ENCODE measurements around the gene GRAP2.

Gene GRAP2

DNA sequence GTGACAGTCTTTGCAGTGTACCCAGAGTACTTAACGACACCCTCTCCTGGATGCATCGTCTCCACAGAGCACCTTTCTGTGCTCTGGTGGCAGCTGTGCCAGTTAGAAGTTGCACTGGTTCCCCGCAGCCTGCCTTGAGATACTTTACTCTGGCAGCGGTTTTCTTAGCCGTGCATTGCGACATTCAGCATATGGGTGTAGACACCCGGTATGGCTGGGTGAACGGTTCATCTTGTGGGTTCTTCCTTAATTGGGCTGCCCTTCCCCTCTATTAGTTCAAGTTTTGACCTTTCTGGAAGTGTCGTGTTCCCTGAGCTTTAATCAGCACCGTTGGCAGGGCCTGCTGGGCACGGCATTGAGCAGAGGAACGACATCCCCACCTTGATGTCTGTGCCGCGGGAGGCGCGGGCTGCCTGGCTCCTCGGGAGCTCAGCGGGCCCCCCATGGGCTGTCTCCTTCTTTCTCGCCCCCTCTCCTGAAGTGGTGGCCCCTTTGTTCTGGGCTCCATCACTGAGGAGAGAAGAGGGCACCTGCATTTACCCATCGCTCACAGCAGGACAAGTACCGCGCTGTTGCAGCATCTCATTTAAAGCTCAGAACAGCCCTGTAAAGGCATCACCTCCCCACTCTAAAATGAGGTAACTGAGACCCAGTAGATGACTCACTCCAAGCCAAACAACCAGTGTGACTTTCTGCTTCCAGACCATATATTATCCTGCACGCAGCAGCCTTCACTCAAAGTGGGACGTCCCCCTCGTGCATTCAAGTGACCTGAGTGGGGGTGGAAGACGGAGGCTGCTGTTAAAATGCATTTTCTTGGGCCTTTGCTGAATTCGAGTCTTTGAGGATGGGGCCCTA lies 107.2 kb downstream of the GRAP2 start:
- Histone ChIP-seq H3K4me3 (ENCODE audit: low read depth, low read length) (no peak overlapping the region), H3K9me3 (ENCODE audit: control insufficient read depth, insufficient read depth, low read depth, low read length) (no peaks in the 10 kb centered on the region), H3K27ac (ENCODE audit: low read depth, low read length) (no peak overlapping the region), H3K27me3 (ENCODE audit: control insufficient read depth, insufficient read depth, low read length) (no peaks in the 10 kb centered on the region), H3K9ac (ENCODE audit: low read length) (no peak overlapping the region), H3K4me1 (ENCODE audit: control insufficient read depth, insufficient read depth, low read length) (peaks cover 38% of the 10 kb centered on the region), H3K36me3 (ENCODE audit: control insufficient read depth, insufficient read depth, low read length) (peaks cover 3% of the 10 kb centered on the region; the same call in 1 of the 2 replicates)

DNA sequence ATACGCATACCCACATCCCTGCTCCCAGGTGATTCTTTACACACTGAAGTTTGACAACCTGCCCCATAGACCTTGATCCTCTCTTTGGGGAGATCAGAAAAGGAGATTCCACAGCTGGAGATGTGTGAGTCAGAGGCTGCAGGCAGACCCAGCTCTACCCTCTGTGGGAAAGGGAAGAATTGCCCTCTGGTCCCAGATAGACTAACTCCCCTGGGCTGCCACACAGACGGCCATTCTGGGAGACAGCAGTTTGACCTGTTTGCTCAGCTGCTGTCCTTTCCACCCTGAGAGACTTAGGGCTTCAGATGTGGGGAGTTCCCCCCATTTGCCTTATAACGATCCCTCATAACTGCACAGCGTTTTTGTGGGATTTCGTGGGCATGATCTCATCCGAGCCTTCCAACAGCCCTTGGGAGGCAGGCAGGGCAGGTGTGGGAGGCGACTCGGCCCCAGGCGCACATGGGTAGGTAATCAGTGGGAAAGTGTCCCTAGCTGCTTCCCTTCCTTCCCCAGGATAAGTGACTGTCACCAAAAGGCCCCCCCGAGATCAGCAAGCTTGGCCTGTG lies 107.9 kb downstream of the GRAP2 start:
- H3K36me3 ChIP-seq (ENCODE audit: control insufficient read depth, insufficient read depth, low read length) = peaks cover 3% of the 10 kb centered on the region; the same call in 1 of the 2 replicates
- no peaks in the 10 kb centered on the region for H3K9me3 ChIP-seq (ENCODE audit: control insufficient read depth, insufficient read depth, low read depth, low read length)
- no peak overlapping the region for H3K27ac ChIP-seq (ENCODE audit: low read depth, low read length)
- peak overlapping the region; percentile 6; the same call in 1 of the 2 replicates for H3K4me3 ChIP-seq (ENCODE audit: low read depth, low read length)
- peak overlapping the region; percentile 39 for H3K9ac ChIP-seq (ENCODE audit: low read length)
- no peaks in the 10 kb centered on the region for H3K27me3 ChIP-seq (ENCODE audit: control insufficient read depth, insufficient read depth, low read length)
- peaks cover 32% of the 10 kb centered on the region for H3K4me1 ChIP-seq (ENCODE audit: control insufficient read depth, insufficient read depth, low read length)

DNA sequence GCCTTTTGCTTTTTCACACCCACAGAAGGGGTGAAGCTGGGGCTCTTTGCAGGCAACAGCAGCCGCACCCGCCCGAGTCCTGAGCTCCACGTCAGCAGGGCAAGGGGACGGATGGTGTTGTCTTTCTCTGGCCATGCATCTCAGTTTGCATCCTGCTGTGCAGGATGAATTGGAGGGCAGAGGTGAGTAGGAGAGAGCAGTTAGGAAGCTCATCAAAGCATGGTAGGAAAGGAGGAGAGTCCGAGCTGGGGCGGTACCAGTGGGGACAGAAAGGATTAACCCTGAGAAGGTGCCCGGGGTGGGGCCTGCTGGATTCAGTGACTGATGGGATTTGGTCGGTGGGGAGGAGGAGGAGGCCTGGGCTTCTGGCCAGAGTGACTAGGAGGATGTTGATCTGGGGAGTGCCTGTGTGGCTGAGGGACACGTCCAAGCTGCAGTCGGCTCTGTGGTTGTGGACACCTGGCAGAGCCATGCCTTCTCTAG lies 108.4 kb downstream of the GRAP2 start:
- Histone ChIP-seq H3K9me3 (ENCODE audit: control insufficient read depth, insufficient read depth, low read depth, low read length) (no peaks in the 10 kb centered on the region), H3K27me3 (ENCODE audit: control insufficient read depth, insufficient read depth, low read length) (no peaks in the 10 kb centered on the region), H3K36me3 (ENCODE audit: control insufficient read depth, insufficient read depth, low read length) (peaks cover 3% of the 10 kb centered on the region; the same call in 1 of the 2 replicates), H3K4me3 (ENCODE audit: low read depth, low read length) (peak overlapping the region; percentile 6; the same call in 1 of the 2 replicates), H3K27ac (ENCODE audit: low read depth, low read length) (no peak overlapping the region), H3K9ac (ENCODE audit: low read length) (peak overlapping the region; percentile 39), H3K4me1 (ENCODE audit: control insufficient read depth, insufficient read depth, low read length) (peaks cover 32% of the 10 kb centered on the region)

DNA sequence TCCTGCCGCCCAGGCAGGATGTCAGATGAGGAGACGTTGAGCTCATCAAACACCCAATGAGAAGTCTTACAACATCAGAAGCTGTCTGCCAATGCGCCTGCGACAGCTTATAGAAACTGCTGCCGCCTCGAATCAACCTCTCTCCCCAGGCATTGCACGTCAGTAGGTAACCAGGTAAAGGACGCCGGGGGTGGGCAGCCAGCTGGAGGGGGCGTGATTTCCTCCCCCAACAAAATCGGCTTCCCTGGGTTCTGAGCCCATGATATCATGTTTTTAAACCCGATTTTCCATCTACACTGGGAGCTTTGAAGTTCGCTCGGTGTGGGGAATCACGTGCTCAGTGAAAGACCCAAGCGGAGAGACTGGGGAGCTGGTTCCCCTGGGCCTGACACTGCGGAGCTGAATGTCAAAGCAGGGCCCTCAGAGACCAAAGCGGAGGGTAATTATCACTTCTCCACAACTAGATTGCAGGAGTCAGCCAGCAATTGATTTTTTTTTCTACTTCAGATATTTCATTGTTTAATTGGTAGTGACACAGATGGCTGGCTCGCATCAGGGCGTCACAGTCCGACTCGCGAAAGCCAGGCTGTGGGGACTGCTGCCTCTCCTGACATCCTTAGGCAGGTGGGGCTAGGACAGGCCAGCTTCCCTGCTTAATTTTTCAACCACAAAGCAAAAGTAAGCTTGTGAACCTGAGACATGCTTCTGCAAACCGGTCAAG lies 109.2 kb downstream of the GRAP2 start:
- H3K27ac ChIP-seq (ENCODE audit: low read depth, low read length) = no peak overlapping the region
- H3K4me1 ChIP-seq (ENCODE audit: control insufficient read depth, insufficient read depth, low read length) = peaks cover 38% of the 10 kb centered on the region
- no peak overlapping the region for H3K9ac ChIP-seq (ENCODE audit: low read length)
- no peak overlapping the region for H3K4me3 ChIP-seq (ENCODE audit: low read depth, low read length)
- no peaks in the 10 kb centered on the region for H3K9me3 ChIP-seq (ENCODE audit: control insufficient read depth, insufficient read depth, low read depth, low read length)
- no peaks in the 10 kb centered on the region for H3K27me3 ChIP-seq (ENCODE audit: control insufficient read depth, insufficient read depth, low read length)
- no peaks in the 10 kb centered on the region for H3K36me3 ChIP-seq (ENCODE audit: control insufficient read depth, insufficient read depth, low read length)

DNA sequence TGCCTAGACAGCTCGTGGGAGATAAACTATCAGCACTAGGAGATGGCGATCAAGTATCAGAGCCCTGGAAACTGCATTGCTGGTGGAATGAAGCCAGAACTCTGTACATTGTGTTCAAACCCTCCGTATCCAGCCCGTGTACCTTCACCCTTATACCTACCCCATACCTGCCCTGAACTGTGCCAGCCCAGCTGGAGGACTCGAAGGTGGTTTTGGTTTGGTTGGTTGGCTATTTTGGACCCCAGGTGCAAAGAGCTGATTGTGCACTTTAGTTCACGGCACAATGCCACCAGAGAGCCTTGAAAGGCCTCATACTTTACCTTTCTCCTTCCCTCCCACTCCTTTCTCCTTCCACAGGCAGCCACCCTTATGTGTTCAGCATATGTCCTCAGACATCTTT lies 109.9 kb downstream of the GRAP2 start:
- H3K4me1 ChIP-seq (ENCODE audit: control insufficient read depth, insufficient read depth, low read length) = peaks cover 36% of the 10 kb centered on the region
- H3K27me3 ChIP-seq (ENCODE audit: control insufficient read depth, insufficient read depth, low read length) = no peaks in the 10 kb centered on the region
- H3K36me3 ChIP-seq (ENCODE audit: control insufficient read depth, insufficient read depth, low read length) = no peaks in the 10 kb centered on the region

DNA sequence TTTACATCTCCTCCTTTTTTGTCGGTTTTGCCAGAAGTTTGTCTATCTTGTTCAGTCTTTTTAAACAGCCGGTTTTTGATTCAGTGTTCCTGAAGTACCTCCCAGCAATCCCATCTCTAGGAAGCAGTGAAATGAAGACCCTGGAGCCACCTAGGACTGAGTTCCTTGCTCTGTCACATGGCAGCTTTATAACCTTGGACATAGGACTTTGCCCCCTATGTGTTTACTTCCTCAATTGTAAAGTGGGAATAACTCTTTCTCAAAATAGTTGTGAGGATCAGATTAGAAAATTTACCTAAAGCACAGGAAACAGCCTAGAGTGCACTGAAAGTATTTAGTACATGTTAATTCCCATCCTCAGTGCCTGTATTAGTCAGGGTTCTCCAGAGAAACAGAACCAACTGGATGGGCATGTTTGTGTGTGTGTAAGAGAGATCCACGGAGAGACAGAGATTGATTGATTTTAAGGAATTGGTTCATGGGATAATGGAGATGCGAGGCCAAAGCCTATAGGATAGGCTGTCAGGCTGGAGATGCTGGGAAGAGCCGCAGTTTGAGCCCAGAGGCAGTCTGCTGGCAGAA lies 113.9 kb downstream of the GRAP2 start:
- no peak overlapping the region for H3K27ac ChIP-seq (ENCODE audit: low read depth, low read length)
- no peak overlapping the region for H3K9ac ChIP-seq (ENCODE audit: low read length)
- H3K9me3 ChIP-seq (ENCODE audit: control insufficient read depth, insufficient read depth, low read depth, low read length) = no peaks in the 10 kb centered on the region

More for the DNA sequence above, 109.9 kb downstream of the GRAP2 start:
- H3K27ac ChIP-seq (ENCODE audit: low read depth, low read length) = no peak overlapping the region
- no peaks in the 10 kb centered on the region for H3K9me3 ChIP-seq (ENCODE audit: control insufficient read depth, insufficient read depth, low read depth, low read length)
- H3K4me3 ChIP-seq (ENCODE audit: low read depth, low read length) = no peak overlapping the region
- no peak overlapping the region for H3K9ac ChIP-seq (ENCODE audit: low read length)

DNA sequence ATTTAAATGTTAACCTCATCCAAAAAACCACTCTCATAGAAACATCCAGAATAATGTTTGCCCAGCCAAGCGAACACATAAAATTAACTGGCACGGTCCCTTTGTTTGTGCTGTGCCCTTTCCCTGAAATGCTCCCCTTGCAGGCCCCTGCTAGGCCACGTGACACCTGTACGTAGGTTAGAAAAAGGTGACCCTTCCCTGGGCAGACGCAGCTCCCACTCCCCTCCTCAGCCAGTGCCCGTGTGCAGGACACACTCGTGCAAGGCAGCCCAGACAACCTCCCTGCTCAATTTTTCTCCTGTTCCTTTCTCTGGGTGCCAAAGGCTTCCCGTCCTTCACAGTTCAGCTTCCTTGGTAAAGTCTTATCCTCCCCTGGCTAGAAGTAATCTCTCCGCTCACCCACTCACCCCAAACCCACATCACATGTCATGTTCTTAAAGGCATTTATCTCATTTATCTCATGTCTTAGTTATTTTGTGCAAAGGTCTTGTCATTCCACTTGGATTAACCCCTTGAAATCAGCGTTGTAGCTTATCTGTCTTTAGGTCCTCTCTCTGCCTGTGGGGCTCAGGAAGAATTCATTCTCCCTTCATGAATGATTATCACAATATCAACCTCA lies 114.6 kb downstream of the GRAP2 start:
- no peak overlapping the region for H3K9ac ChIP-seq (ENCODE audit: low read length)
- peaks cover 13% of the 10 kb centered on the region for H3K36me3 ChIP-seq (ENCODE audit: control insufficient read depth, insufficient read depth, low read length)
- H3K4me3 ChIP-seq (ENCODE audit: low read depth, low read length) = no peak overlapping the region
- no peak overlapping the region for H3K27ac ChIP-seq (ENCODE audit: low read depth, low read length)
- peaks cover 10% of the 10 kb centered on the region for H3K4me1 ChIP-seq (ENCODE audit: control insufficient read depth, insufficient read depth, low read length)
- no peaks in the 10 kb centered on the region for H3K27me3 ChIP-seq (ENCODE audit: control insufficient read depth, insufficient read depth, low read length)
- H3K9me3 ChIP-seq (ENCODE audit: control insufficient read depth, insufficient read depth, low read depth, low read length) = no peaks in the 10 kb centered on the region

More for the DNA sequence above, 113.9 kb downstream of the GRAP2 start:
- H3K4me3 ChIP-seq (ENCODE audit: low read depth, low read length) = no peak overlapping the region
- peaks cover 9% of the 10 kb centered on the region for H3K36me3 ChIP-seq (ENCODE audit: control insufficient read depth, insufficient read depth, low read length)
- no peaks in the 10 kb centered on the region for H3K27me3 ChIP-seq (ENCODE audit: control insufficient read depth, insufficient read depth, low read length)
- H3K4me1 ChIP-seq (ENCODE audit: control insufficient read depth, insufficient read depth, low read length) = peaks cover 17% of the 10 kb centered on the region

DNA sequence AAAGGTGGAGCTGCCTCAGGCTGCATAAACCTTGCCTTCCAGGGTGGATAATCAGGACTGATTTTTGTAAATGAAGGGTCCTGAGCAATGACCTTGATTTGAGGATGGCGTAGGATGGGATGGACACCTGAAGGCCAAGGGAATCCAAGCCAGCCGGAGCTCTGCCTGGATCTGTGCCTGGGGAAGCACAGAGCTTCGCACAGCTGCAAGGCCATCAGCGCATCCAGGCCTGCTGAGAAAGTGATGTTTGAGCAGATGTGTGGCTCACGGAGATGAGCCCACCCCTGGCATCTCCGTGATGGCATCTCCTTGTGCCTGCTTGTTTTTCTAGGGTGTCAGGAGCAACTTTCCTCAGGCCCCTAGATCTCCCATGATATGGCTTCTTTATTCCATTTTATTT lies 117.2 kb downstream of the GRAP2 start:
- Histone ChIP-seq H3K9ac (ENCODE audit: low read length) (no peak overlapping the region), H3K27me3 (ENCODE audit: control insufficient read depth, insufficient read depth, low read length) (no peaks in the 10 kb centered on the region)

DNA sequence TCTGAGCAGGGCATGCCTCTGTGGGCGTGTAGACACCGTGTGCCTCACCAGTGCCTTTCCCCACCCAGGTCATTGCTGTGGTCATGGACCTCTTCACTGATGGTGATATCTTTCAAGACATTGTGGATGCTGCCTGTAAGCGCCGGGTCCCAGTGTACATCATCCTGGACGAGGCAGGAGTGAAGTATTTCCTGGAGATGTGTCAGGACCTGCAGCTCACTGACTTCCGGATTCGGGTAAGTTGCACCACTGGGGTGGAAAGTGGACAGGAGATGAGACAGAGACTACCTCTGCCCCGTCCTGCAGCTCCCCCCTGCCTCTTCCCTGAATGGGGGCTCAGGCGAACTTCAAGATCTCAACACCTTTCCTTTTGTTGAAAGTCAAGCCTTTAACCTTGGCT lies 118.2 kb downstream of the GRAP2 start:
- H3K9ac ChIP-seq (ENCODE audit: low read length) = no peak overlapping the region
- no peak overlapping the region for H3K27ac ChIP-seq (ENCODE audit: low read depth, low read length)
- H3K27me3 ChIP-seq (ENCODE audit: control insufficient read depth, insufficient read depth, low read length) = no peaks in the 10 kb centered on the region
- H3K4me3 ChIP-seq (ENCODE audit: low read depth, low read length) = no peak overlapping the region
- no peaks in the 10 kb centered on the region for H3K9me3 ChIP-seq (ENCODE audit: control insufficient read depth, insufficient read depth, low read depth, low read length)
- H3K4me1 ChIP-seq (ENCODE audit: control insufficient read depth, insufficient read depth, low read length) = peaks cover 8% of the 10 kb centered on the region; the same call in 1 of the 2 replicates
- H3K36me3 ChIP-seq (ENCODE audit: control insufficient read depth, insufficient read depth, low read length) = peaks cover 33% of the 10 kb centered on the region

More for the DNA sequence above, 117.2 kb downstream of the GRAP2 start:
- Histone ChIP-seq H3K27ac (ENCODE audit: low read depth, low read length) (no peak overlapping the region), H3K4me1 (ENCODE audit: control insufficient read depth, insufficient read depth, low read length) (peaks cover 8% of the 10 kb centered on the region; the same call in 1 of the 2 replicates), H3K9me3 (ENCODE audit: control insufficient read depth, insufficient read depth, low read depth, low read length) (no peaks in the 10 kb centered on the region), H3K4me3 (ENCODE audit: low read depth, low read length) (no peak overlapping the region), H3K36me3 (ENCODE audit: control insufficient read depth, insufficient read depth, low read length) (peaks cover 33% of the 10 kb centered on the region)

DNA sequence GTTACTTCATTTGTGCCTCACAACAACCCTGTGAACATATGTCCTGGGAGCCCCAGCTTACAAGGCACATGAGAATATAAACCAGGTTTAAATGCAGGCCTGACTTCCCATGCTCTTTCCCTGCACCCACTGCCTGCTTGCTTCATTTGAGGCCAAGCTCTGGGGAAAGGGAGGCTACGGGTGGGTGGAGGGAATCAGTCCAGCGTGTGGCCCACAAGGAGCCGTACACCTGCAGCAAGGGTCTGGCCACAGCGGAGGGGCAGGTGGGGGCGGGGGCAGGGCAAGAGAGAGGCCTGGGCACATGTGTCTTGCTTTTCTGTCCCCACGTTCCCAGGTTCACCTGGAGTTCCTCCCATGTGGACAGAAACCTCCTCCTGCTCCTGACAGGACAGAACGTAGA lies 120.1 kb downstream of the GRAP2 start:
- Histone ChIP-seq H3K27me3 (ENCODE audit: control insufficient read depth, insufficient read depth, low read length) (no peaks in the 10 kb centered on the region), H3K4me3 (ENCODE audit: low read depth, low read length) (no peak overlapping the region), H3K9me3 (ENCODE audit: control insufficient read depth, insufficient read depth, low read depth, low read length) (no peaks in the 10 kb centered on the region), H3K27ac (ENCODE audit: low read depth, low read length) (no peak overlapping the region), H3K4me1 (ENCODE audit: control insufficient read depth, insufficient read depth, low read length) (no peaks in the 10 kb centered on the region), H3K36me3 (ENCODE audit: control insufficient read depth, insufficient read depth, low read length) (peaks cover 35% of the 10 kb centered on the region), H3K9ac (ENCODE audit: low read length) (no peak overlapping the region)

All from HUES6 (cell line).